GM20431 (cell line): Measurements from ENCODE around the gene FMNL2.

Experiments
- in situ Hi-C: fragments of 300-500 bp; cut with MseI, MboI; formaldehyde crosslinking; loops from one replicate; pipeline ENCODE4 v1.15.0; 2020; ENCODE audit warnings: low sequenced_read_pairs; ENCODE audit not compliant: unreplicated experiment

FMNL2 gene

GRCh38 chr2:152420363-152420762 lies 85.4 kb downstream of the FMNL2 start:
- in situ Hi-C loops = no loop called here

DNA sequence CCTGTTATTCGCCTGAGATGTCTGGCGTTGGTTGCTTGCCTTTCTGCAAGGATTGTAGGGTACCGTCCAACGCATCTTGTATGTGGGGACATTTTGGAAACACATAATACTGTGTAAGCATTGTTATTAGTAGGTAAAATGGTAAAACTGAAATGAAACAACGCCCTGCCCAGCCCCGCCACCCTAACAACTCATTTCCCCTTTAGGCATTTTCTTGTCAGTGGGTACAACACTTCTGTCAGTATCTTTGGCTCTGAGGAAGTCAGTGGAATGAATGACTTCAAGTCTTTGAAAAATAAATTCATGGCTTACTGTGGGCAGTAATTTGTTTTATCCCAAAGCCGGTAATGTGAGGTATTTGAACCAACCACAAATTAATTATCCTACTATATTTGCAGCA lies 86.0 kb downstream of the FMNL2 start:
- in situ Hi-C loops = no loop called here

DNA sequence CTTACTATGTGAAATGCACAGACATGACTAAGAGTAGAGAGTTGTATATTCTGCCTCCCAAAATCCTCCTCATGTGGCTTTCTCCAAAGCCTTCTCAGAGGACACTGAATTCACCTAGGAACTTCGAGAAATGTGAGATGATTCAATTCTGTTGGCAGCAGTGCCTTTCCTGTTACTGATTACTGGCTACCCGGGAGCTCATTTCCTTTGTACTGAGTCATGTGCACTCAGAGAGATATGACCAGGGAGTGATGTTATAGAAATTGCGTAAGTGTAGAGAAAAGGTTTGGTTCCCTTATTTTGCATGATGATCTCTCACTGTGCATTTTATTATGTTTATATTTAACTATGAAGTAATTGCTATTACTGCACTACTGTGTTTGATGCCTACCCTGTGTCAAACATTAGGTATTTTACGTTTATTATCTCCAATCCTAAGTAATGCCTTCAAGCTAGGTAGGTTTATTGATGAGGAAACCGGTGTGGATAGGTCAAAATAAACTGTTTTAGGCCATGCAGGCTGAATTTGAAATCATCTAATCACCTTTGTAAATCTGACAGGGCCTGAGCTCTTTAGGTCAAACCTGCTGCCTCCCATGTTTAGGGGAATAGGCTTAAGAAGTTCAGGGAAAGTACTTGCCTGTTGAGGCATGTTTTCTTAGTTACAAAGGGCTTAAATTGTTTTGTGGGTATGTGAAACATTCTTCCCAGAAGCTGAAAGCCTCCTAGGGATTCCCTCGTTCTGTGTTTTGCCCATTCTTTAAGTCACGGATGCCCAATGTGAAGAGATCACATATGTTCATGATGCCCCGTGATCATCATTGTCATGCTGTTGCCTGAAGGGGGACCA lies 86.8 kb downstream of the FMNL2 start:
- in situ Hi-C loops = no loop called here

DNA sequence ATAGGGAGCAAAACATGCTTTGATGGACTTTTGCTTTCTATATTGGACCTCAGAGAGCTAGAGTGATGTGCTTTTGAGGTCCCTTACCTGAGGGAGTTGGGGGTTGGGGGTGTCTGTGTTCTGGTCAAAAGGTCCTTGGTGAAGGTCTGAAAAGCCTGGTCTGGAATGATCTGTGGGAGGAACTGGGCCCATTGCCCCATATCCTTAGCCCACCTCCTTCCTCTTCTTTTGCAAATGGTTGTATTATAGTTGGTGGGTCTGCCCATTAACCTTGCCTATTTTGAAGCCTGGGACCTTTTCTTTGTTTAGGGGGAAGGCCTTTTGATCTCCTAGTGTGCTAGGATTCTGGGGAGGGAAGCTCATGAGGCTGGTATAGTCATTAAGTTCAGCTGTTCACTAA lies 88.7 kb downstream of the FMNL2 start:
- in situ Hi-C loops = no loop called here

DNA sequence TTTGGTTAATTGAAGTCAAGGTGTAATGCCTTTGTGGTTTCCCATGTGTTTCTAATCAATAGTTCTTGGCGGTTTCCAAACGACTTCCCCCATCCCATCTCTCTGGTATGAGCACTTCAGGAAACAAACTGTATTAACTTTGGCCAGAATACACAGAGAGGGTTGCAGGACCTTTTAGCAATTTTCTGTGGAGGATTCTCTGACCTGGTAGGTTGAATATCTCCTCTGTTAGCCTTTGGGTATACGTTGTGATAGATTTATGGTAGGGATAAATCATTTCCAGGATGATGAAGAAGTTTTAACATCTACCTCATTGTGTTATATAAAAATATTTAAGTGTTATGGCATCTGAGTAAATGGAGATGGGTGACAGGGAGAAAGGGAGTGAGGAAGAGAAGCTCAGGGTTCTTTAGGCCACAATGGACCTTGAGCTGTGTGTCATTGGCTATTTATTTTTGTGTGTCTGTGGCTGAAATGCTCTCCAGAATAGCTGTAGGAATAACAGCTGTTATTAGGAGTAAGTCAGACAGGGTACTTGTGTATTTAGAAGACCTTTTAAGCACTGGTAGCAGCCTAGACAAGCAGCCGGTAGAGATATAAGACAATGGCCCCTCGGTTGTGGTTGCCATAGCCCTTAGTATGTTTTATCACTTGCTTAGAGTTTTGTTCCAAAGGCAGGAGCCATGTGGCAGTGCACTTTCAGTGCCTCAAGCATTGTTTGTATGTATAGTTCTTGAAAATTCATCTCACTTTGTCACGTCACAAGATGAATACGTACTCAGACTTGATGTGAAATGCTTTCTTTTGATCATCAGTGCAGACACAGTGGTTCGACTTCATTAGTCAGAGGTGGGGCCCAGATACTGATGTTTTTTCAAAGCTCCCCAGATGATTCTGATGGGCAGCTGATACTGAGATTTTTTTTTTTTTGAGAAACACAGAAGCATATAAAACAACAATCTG lies 91.1 kb downstream of the FMNL2 start:
- in situ Hi-C loops = no loop called here

DNA sequence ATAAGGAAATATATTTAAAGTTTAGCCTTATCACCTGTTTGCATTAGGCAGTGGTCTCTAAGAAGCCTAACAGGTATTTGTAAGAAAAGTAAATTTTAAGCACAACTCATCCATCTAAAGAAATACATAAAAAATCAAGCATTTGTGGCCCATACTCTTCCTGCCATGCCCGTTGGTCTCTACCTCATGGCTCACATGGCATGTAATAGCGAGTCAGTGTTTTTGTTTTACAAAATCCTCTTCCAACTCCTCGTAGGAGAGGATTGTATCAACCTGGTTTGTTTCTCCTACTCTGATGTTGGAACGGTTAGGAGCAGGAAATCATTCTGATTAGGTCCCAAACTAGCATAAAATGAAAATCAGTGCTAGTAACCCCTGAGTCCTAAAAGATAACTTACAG lies 91.8 kb downstream of the FMNL2 start:
- in situ Hi-C loops = no loop called here

DNA sequence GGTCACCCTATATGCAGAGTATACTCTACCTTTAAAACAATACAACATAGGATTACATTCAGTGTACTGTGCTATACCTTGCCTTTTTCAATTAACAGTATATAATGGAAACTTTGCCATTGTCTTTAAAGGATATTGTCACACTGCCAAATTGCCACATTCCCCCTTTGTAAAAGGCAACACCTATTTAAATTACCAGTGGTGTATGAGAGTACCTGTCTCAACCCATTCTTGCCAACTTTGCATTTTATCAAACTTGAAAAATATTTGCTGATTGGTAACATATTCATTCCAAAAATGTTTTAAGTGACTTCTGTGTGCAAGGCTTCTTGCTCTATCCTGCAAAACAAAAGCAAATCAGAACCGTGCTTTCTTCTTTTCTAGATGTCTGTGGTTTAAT lies 92.9 kb downstream of the FMNL2 start:
- in situ Hi-C loops = no loop called here

DNA sequence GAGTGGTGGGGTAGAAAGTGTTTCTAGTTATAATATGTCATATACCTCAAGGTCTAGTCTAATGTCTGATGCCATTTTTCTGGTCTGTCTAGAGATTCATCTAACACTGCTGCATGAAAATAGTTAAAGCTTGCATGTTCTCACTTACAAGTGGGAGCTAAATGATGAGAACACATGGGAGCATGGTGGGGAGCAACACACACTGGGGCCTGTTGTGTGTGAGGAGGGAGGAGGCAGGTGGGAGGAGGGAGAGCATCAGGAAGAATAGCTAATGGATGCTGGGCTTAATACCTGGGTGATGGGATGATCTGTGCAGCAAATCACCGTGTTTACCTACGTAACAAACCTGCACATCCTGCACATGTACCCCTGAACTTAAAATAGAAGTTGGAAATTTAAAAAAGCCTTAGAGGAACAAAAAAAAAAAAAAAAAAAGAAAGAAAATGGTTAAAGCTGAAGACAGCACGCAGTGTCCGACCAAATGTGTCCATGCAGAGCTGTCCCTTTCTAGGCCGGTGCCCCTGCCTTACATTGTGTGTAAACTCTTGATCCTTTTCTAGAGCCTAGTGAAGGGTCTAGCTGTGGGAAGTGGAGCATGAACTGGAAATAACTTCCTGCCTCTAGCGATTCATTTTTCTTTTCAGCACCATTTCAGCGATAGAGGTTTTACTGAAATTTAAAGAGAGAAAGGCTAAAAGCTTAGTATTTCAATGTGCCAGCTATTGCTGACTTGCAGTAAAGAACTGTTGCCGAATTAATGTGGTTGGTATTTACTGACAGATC lies 94.0 kb downstream of the FMNL2 start:
- in situ Hi-C loops = no loop called here

DNA sequence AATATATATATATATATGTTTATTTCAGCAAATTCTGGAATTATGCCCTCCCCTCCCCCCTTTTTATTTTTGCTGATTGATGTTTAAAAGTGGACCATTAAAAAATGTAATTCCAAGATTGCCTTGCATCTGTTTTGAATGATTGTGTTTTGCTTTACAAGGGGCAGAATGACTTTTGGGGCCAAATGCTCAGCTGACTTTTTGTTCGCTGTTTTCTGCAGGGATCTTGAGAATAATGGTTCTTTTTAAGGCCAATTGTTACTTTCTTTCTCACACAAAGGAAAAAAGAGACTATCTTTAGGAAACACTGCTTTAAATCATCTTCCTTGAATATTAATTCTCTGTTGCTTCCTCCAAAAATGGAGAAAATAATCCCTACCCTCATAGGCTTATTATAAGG lies 95.9 kb downstream of the FMNL2 start:
- in situ Hi-C loops = no loop called here

DNA sequence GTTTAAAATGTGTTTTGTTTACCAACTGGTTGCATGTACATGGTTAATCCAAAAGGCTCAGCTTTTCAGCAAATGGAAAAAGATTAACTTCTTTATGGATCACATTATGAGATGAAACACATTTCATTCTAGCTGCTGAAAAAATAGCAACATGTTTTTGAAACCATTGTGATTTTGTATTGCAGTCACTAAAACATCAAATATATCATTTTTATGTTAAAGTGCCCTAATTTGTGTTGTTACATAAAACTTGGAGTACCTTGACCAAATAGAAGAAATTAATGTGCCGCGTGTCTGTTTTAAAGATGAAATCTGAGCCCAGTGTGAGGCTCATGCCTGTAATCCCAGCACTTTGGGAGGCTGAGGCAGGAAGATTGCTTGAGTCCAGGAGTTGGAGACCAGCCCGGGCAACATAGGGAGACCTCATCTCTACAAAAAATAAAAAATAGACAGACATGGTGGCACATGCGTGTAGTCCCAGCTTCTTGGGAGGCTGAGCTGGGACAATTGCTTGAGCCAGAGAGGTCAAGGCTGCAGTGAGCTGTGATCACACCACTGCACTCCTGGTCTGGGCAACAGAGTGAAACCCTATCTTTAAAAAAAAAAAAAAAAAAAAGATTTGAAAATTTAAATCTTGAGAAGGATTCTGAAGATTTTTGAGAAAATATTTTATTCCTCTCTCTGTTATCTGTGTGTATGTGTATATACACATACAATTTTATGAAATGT lies 96.6 kb downstream of the FMNL2 start:
- in situ Hi-C loops = no loop called here

- in situ Hi-C loops = no loop called here
Measured at GRCh38 chr2:152432206-152432653, 97.3 kb downstream of the FMNL2 start.

- in situ Hi-C loops = no loop called here
Measured at GRCh38 chr2:152432765-152433164, 97.8 kb downstream of the FMNL2 start.

DNA sequence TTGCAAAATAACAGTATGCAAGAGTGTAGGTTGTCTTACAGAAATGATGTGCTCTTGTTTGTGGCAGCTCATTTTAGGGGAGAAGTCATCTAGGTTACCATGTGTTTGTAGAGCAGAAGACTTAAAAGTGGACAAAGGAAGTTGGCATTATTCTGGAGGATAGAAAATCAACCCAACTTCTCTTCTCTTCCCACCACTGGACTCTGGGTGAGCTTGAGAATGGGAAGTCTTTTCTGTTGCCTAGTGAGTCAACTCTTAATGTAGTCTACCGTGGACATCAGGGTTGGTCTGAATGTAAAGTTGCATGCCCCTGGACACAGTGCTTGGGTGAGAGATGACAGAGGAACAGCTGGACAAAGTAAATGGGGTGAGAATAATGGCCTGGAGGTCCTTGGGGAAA lies 98.3 kb downstream of the FMNL2 start:
- in situ Hi-C loops = no loop called here

DNA sequence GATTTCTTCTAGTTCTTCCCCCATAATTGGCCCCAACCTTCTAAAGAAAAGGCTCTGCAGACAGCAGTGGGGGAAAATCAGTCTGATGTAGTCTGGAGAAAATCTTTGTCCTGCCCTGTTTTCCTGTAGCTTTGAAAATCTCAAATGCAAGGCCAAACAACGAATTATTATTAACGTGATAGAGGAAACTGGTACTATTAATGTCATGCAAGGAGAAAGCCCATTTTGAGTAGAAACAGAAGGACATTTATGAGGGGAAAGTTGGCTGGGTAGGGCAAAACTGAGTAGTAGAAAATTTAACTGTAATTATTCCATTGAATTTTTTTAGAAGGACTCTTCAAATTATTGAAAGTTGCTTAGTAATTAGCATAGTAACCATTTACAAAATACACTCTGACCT lies 98.8 kb downstream of the FMNL2 start:
- in situ Hi-C loops = no loop called here

GRCh38 chr2:152434395-152435182 lies 99.6 kb downstream of the FMNL2 start:
- in situ Hi-C loops = no loop called here

DNA sequence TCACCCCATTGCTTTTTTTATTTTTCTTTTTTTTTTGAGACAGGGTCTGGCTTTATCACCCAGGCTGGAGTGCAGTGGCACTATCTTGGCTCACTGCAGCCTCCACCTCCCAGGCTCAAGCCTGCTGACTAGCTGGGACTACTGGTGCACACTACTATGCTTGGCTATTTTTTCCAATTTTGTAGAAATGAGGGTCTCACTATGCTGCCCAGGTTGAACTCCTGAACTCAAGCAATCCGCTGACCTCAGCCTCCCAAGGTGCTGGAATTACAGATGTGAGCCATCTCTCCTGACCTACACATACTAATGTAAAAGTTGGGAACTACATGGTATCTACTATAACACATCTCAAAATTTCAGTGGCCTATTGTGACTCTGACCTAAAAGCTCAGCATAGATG lies 101.2 kb downstream of the FMNL2 start:
- in situ Hi-C loops = no loop called here

GRCh38 chr2:152437276-152438108 lies 102.5 kb downstream of the FMNL2 start:
- in situ Hi-C loops = no loop called here

DNA sequence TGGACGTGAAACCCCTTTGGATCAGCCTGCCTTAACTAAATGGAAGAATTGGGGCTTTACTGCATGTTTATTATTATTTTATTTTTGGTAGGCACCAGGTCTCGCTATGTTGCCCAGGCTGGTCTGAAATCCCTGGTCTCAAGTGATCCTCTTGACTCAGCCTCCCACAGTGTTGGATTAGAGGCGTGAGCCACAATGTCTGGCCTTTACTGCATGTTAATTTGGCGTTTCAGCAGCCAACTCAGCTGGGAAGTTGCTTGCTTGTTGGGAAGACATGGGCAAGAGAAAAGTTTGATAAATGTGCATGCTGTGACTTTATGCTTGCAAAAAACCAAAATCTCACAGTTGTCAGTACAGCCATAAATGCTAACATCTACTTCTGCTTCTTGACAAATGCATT lies 105.1 kb downstream of the FMNL2 start:
- in situ Hi-C loops = no loop called here
